ENCODE results near the gene CENPP. TPM values are rescaled to one million over a fixed set of nuclear protein-coding genes. Genes with fewer than 3 reads are reported as not detected.

CENPP gene
- total RNA-seq, 1 experiment from 2014 or later, result 8.3 TPM

DNA sequence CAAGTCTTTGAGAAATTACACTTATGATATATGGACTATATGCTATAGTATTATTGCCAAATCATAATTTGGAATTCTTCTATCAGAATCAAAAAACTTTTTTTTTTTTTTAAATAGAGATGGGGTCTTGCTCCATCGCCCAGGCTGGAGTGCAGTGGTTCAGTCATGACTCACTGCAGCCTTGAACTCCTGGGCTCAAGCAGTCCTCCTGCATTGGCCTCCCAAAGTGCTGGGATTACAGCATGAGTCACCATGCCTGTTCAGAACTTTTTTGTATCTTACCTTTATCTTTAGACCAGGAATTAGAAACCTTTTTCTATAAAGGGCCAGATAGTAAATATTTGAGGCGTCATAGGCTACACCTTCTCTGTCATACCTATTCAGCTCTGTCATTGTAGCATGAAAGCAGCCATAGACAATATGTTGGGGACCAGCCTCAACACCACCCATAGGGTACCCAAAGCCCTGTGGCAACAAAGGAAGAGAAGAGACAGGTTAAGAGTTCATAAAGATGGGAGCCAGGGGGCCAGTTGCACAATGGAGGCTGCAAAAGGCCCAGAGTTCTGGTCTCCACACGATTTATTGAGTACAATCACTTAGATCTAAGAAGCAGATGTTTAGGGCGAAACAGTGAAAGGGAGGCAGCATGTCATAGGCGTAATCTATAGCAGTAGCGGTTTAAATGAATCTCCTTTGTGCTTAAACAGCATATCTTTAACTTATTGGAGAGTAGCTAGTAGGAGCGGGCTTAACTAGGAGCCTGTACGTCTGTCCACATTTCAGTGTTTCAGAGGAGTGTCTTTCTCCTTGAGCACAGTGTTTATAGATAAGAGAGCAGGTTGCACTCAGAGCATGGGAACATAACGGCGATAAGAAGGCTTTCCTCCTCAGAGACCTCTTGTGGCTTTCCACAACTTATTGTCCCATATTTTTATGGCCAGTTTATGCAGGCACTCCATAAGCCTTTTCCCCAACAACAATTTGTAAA is 197.5 kb downstream of the CENPP start:
- H3F3A ChIP-seq (ENCODE audit: low read length, unreplicated experiment), result no peaks in the 10 kb centered on the region
- ChIA-PET POLR2A (ENCODE audit: unreplicated experiment) (no interaction called here), CTCF (no interaction called here)
- H3K27me3 ChIP-seq (ENCODE audit: low read length), result no peaks in the 10 kb centered on the region
- no peaks in the 10 kb centered on the region for H3K79me2 ChIP-seq (ENCODE audit: low read length)
- H3K27ac ChIP-seq (ENCODE audit: low read length), result no peak overlapping the region
- H3K4me3 ChIP-seq (ENCODE audit: low read length), result no peak overlapping the region
- no peaks in the 10 kb centered on the region for H4K20me1 ChIP-seq (ENCODE audit: low read length)
- no peaks in the 10 kb centered on the region for H3K9me2 ChIP-seq (replicated peaks; ENCODE audit: low read length)
- no peaks in the 10 kb centered on the region for H3K36me3 ChIP-seq (ENCODE audit: low read depth, low read length)
- BruUV-seq (replicated peaks), result no TSS peak
- H2AFZ ChIP-seq (ENCODE audit: low read length), result no peak overlapping the region
- no peak for ATAC-seq
- H3K9me3 ChIP-seq (ENCODE audit: low read length), result no peaks in the 10 kb centered on the region
- H3K9ac ChIP-seq (ENCODE audit: low read length), result no peak overlapping the region
- TF ChIP-seq, protein P1, sequence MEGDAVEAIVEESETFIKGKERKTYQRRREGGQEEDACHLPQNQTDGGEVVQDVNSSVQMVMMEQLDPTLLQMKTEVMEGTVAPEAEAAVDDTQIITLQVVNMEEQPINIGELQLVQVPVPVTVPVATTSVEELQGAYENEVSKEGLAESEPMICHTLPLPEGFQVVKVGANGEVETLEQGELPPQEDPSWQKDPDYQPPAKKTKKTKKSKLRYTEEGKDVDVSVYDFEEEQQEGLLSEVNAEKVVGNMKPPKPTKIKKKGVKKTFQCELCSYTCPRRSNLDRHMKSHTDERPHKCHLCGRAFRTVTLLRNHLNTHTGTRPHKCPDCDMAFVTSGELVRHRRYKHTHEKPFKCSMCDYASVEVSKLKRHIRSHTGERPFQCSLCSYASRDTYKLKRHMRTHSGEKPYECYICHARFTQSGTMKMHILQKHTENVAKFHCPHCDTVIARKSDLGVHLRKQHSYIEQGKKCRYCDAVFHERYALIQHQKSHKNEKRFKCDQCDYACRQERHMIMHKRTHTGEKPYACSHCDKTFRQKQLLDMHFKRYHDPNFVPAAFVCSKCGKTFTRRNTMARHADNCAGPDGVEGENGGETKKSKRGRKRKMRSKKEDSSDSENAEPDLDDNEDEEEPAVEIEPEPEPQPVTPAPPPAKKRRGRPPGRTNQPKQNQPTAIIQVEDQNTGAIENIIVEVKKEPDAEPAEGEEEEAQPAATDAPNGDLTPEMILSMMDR (conservative IDR thresholded peaks at IDR 0.05; ENCODE audit: low read depth, low read length), result no peak
- TF ChIP-seq EZH2 (IDR thresholded peaks at IDR 0.05; ENCODE audit: low read length, unreplicated experiment) (no peak), EZH2phosphoT487 (IDR thresholded peaks at IDR 0.05; ENCODE audit: borderline replicate concordance, low read length) (no peak)
- no peak for DNase-seq
- no peak overlapping the region for H3K4me2 ChIP-seq (ENCODE audit: low read length)
- intact Hi-C loops (cut with micrococcal nuclease), result no loop called here
- H3K4me1 ChIP-seq (ENCODE audit: insufficient read depth, low read length), result no peaks in the 10 kb centered on the region

DNA sequence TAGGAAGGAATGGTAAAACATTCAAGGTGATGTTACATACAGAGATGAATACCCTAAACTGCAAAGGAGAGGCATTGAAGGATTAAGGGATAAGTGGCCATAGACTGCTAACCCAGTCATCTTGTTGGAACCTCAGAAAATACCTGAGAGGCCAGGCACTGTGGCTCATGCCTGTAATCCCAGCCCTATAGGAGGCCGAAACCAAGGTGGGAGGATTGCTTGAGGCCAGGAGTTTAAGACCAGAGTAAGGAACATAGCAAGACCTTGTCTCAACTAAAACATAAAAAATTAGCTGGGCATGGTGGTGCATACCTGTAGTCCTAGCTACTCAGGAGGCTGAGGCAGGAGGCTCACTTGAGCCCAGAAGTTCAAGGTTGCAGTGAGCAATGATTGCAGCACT is 199.1 kb downstream of the CENPP start:
- H3K27ac ChIP-seq (ENCODE audit: low read length), result no peak overlapping the region
- DNase-seq (no peak), ATAC-seq (no peak)
- no TSS peak for BruUV-seq (replicated peaks)
- no peak overlapping the region for H2AFZ ChIP-seq (ENCODE audit: low read length)
- H3K9me2 ChIP-seq (replicated peaks; ENCODE audit: low read length), result no peaks in the 10 kb centered on the region
- POLR2A ChIA-PET (ENCODE audit: unreplicated experiment), result no interaction called here
- no peak overlapping the region for H3K4me3 ChIP-seq (ENCODE audit: low read length)
- intact Hi-C loops (cut with micrococcal nuclease), result no loop called here
- TF ChIP-seq EZH2 (IDR thresholded peaks at IDR 0.05; ENCODE audit: low read length, unreplicated experiment) (no peak), EZH2phosphoT487 (IDR thresholded peaks at IDR 0.05; ENCODE audit: borderline replicate concordance, low read length) (no peak)
- TF ChIP-seq, protein P1 (conservative IDR thresholded peaks at IDR 0.05; ENCODE audit: low read depth, low read length), result no peak
- no peaks in the 10 kb centered on the region for H3K27me3 ChIP-seq (ENCODE audit: low read length)
- H3K36me3 ChIP-seq (ENCODE audit: low read depth, low read length), result no peaks in the 10 kb centered on the region
- H3K4me2 ChIP-seq (ENCODE audit: low read length), result no peak overlapping the region
- no peaks in the 10 kb centered on the region for H4K20me1 ChIP-seq (ENCODE audit: low read length)
- CTCF ChIA-PET, result no interaction called here
- no peaks in the 10 kb centered on the region for H3K79me2 ChIP-seq (ENCODE audit: low read length)
- no peak overlapping the region for H3K9ac ChIP-seq (ENCODE audit: low read length)
- no peaks in the 10 kb centered on the region for H3K4me1 ChIP-seq (ENCODE audit: insufficient read depth, low read length)
- no peaks in the 10 kb centered on the region for H3F3A ChIP-seq (ENCODE audit: low read length, unreplicated experiment)
- H3K9me3 ChIP-seq (ENCODE audit: low read length), result no peaks in the 10 kb centered on the region

DNA sequence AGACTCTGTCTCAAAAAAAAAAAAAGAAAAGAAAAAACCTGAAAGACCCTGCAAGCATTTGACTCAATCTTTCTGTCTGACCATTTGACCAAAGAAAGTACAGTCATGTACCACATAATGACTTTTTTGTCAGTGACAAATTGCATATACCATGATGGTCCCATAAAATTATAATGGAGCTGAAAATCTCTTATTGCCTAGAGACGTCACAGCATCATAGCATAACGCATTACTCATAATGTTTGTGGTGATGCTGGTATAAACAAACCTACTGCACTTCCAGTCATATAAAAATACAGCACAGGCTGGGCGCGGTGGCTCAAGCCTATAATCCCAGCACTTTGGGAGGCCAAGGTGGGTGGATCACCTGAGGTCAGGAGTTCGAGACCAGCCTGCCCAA is 199.6 kb downstream of the CENPP start:
- Histone ChIP-seq H3K4me3 (ENCODE audit: low read length) (no peak overlapping the region), H3K4me2 (ENCODE audit: low read length) (no peak overlapping the region), H2AFZ (ENCODE audit: low read length) (no peak overlapping the region), H3K79me2 (ENCODE audit: low read length) (no peaks in the 10 kb centered on the region), H3F3A (ENCODE audit: low read length, unreplicated experiment) (no peaks in the 10 kb centered on the region), H3K9ac (ENCODE audit: low read length) (no peak overlapping the region), H3K27me3 (ENCODE audit: low read length) (no peaks in the 10 kb centered on the region), H4K20me1 (ENCODE audit: low read length) (no peaks in the 10 kb centered on the region), H3K9me3 (ENCODE audit: low read length) (no peaks in the 10 kb centered on the region), H3K9me2 (replicated peaks; ENCODE audit: low read length) (no peaks in the 10 kb centered on the region), H3K36me3 (ENCODE audit: low read depth, low read length) (no peaks in the 10 kb centered on the region), H3K27ac (ENCODE audit: low read length) (no peak overlapping the region), H3K4me1 (ENCODE audit: insufficient read depth, low read length) (no peaks in the 10 kb centered on the region)
- TF ChIP-seq, protein P1 (conservative IDR thresholded peaks at IDR 0.05; ENCODE audit: low read depth, low read length), result no peak
- TF ChIP-seq EZH2phosphoT487 (IDR thresholded peaks at IDR 0.05; ENCODE audit: borderline replicate concordance, low read length) (no peak), EZH2 (IDR thresholded peaks at IDR 0.05; ENCODE audit: low read length, unreplicated experiment) (no peak)
- peak; percentile 11 for DNase-seq
- ChIA-PET CTCF (no interaction called here), POLR2A (ENCODE audit: unreplicated experiment) (no interaction called here)
- ATAC-seq, result no peak
- BruUV-seq (replicated peaks), result no TSS peak
- intact Hi-C loops (cut with micrococcal nuclease), result no loop called here

All from PC-3 (cell line).